GM21576 (cell line): ENCODE data around the gene ALG2.

ENCODE experiments used
- ATAC-seq: cut with Tn5 transposase; IDR thresholded peaks from one replicate; pipeline ENCODE4 v1.9.1; 2021; ENCODE audit warnings: mild to moderate bottlenecking, moderate library complexity; ENCODE audit not compliant: unreplicated experiment

ALG2 gene

DNA sequence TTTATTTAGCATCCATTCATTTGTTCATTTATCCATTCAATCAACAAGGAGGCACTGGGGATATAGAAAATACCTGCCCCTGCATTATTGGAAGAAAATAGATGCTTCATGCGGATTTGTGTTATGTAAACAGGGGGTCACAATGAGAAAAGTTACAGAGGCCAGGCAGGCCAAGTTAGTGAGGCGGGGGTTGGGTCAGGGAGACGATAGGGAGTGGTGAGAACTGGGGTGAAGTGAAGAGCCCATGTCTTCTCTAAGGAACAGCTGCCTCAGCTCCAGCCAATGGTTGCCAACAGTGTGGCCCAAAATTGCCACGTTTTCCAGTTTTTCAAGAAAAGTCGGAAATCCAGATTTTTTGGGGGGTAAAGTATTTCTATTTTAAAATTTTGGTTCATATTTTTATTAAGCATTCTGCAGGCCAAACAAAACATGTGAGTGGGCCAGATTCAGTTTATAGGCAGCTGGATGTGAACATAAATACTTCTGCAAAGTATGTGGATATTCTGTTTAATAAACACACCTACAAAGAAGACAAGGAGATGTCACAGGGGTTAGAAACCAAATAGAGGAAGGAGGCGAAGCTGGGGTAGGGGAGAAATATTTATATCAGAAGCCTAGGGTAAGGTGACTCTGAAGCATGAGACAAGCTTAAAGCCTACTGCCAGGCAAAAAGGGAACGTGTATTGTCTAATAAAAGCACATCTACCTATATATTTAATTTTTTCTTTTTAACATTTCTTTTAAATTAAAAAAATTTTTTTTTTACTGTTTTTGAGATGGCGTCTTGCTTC, 44.0 kb downstream of the ALG2 start:
- ATAC-seq: no peak

DNA sequence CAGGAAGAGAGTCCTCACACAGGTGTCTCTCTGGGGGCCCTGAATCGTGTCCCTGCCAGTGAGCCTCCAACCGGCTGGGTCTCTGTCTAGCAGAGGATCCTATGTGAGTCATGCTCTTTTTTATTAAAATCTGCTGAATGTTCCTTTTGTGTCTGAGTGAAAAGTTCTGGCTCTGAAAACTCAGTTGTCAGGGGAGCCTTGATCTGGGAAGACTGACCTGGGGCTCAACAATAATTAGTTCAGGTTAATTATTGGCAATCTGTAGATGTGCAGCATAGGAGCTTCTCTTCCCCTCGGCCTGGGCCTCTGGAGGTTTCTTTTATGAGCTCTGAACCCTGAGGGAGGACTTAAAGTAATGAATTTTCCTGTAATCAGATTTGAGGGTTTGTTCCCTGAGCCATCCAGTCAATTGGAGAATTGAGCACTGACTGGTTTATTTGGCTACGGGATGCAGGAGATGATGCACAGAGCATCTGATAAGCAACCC, 45.2 kb downstream of the ALG2 start:
- ATAC-seq: no peak

DNA sequence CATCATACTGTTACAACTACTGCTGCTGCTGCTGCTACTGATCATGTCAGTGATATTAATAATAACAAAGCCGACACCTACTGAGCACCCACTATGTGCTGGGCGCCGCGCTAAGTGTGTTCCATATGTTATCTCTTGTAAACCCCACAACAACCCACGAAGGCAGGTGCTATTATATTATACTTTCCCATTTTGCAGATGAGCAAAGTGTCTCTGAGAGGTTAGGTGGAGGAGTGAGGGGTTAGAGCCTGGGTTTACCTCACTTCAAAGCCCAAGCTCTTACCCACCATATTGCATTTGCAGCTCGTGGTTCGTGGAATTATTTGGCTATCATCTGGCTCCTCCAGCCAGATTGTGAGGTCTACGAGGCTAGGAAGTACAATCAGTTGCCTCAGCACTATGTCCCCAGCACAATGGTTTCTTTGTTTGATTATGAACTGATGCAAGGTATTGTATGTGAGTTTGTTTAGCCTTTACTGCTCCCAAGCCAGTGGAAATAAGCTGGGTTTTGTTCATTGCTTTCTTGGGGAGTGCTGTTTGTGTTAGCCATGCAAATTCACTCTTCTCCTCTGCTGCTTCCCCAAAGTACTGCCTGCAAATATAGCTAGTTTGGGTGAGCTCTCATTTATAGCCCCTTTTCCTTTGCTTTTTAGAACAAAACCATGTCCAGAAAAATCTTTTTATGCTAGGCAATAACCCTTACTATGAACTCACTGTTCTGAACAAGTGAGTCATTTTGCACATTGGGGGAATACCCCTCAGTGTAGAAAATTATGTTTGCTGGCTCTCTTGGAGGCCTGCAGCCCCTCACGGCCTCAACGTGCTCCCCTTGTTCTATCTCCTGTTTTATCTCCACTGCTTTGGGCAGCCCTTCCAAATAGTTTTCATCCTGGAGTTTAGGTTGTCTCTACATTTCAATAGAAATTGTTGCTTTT, 47.9 kb downstream of the ALG2 start:
- peak; percentile 61 for ATAC-seq

DNA sequence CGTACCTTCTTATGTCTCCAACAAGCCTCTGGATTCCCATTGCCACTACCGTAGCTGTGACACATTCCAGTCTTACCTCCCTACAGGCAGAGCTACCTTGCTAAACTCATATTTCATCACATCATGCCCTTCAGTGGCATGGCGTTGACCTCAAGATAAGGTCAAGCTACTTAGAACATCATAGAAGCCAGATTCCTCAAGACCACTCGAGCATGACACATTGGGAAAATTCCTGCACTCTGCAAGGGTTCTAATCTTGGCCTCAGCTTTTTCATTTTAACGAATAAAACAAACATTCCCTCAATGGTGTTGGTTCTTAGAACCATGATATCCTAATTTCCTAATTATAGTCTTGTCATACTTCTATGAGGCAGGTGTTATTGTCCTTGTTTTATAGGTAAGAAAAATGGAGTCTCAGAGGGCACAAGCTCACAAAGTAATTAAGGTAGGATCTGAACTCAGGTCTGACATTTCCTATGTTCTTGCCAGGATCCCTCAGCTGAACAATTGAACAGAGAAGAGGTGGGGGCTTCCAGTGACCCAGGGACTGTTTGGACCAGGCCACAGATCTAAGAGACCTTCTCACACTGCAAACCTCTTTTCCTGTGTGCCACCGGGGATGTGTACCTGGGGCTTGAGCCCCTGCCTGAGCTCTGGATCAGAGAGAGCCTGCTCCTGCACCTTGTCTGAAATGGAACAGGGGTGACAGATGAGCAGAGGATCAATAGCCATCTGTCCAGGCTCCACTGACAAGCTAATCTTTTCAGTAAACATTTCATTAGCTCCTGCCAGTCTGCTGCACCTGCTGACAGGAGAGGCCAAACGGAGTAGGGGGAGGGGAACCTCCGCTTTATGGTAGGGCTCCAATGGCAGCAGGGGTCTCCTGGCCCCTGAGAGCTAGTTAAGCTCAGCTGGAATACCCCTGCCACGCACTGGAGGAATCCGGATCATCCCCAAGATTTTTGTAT, 49.3 kb downstream of the ALG2 start:
- ATAC-seq: no peak

DNA sequence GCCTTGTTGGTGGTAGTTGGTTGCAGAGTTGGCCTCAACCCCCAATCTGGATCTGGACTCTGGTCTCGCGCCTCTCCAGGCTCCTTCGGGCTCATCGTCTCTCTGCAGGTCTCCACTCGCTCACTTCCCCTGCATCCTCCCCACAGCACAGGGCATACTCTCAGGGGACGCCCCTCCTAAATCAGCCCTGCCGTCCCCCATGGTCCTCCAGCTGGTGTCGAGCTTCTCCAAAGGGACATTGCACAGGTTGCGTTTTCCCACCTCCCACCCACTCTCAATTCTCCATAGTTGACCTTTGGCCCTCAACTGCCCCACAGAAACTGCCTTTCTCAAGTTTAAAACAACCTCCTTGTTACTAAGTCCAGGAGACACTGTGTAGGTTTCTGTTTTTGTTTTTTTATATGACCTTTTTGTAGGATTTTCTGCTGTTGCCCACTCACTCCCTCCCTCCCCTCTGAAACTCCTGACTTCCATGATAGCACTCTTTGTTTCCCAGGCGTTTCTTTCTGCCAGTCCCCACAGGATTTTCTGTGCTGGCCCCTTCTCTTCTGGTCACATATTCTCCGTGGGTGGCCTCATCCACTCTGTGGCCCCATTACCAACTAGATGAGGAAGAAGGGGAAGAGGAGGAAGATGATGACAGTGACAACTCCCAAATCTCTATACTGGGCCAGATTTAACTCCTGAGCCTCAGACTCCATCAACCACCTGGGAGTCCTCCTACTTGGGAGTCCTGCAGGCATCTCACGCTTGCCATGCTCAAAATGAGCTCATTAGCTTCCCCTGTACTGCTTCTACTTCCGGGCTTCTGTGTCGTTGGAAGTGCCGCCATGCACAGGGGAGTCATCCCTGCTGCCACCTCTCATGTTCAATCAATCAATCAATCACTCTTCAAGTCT, 50.3 kb downstream of the ALG2 start:
- ATAC-seq: no peak

DNA sequence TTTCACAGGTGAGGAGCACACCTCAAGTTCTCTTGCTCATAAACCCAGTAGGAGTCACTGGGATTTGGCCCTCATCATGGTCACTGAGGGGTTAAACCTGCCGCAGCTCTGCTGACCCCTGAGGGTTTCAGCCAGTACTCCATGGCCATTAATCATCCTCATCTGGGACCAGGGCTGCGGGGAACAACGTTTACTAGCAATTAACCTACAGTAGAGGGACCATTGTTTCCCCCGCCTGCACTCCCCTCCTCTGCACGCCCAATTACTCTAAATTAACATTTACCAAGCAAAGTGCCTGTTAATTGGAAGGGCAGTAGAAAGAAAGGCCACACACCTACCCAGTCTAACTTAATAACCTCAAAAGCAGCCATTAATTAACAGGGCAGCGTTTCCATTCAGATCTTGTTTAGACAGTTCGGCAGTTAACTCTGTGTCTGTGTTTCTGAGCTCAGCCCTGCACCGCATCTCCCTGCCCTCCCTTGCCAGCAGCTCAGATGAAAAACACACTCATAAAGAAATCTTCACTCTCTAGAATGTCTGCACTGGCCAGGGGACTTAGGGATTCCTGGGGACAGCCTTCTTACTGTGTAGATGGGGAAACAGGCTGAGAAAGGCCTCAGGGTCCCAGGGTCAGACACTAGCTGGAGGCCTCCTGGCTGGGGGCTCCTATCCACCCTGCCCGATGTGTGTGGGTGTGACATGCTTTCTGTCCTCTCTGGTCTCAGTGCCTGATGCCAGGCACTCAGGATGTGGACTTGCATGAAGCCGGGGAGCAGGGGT, 51.6 kb downstream of the ALG2 start:
- no peak for ATAC-seq

DNA sequence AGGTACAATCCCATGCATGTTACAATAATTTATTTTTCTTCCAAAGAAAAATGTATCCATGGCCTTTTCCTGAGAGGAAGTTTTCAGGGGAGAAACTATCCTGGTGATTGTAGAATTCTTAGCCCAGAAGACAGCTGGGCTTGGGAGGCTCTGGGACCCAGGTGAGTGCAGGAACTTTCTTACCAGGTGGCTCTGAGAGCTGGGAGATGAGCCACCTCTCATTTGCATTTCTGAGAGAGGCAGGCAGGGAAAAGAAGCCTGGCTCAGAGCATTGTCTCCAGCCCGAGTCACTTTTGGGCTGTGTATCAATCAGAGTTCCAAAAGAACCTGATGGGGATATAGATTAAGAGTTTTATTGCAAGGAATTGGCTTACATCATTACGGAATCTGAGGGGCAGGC, 52.7 kb downstream of the ALG2 start:
- no peak for ATAC-seq

DNA sequence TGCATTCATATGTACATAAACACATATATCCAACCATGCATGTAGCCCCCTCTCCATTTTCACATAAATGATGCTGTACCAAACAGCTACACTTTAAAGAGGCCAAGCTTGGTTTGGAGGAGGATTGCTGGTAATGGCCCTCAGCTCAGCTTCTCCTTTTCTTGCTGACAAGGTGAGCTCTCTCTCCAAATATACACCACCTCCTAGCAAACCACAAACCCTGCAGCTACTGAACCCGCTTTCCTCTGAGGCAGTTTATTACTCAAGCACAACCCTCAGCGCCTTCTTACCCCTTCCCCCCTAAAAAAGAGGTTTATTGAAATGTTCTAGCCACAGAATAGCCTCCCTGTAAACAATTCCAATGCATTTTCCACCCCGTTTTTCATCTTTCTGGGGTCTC, 54.0 kb downstream of the ALG2 start:
- no peak for ATAC-seq

DNA sequence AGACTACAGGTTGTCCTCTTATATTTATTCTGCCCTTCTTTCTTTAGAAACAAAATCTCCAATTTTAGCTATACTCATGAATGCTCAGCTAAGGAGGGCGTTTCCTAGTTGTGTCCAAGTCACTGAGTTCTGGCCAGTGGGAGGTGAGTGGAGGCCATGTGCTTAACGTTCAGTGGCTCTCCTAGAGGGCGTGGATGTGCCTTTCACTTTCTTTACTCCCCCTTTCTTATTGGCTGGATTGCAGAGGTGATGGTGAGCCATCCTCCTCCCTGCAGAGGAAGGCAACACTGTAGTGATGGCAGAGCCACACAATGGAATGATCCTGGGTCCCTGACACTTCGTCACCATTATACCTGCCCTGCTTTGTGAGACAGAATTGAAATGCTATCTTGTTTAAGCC, 54.6 kb downstream of the ALG2 start:
- ATAC-seq: no peak
